Natural killer cell (primary cell): ENCODE results near the gene PIGU. TPM values are rescaled to one million over a fixed set of nuclear protein-coding genes. Genes with fewer than 3 reads are reported as not detected.

Experiments used
- ATAC-seq, 3 donors: fragments of 150-1000 bp in 2 of 3; fragments of 200-7000 bp in 1 of 3; cut with Tn5 transposase; 1 replicate in 1 of 3; 2 replicates in 2 of 3; pipeline ENCODE4 v1.10.0; 2021; ENCODE audit warnings: mild to moderate bottlenecking in 2 of 3, moderate library complexity in 2 of 3
- DNase-seq, 2 donors: peaks; one replicate each; pipeline versions ENCODE4 v3.0.0 to v3.0.0-alpha.2; 2013 to 2021; ENCODE audit warnings: mixed read lengths in 1 of 2
- H3K27ac ChIP-seq: one replicate; pipeline ENCODE4 v1.5.1; 2013; ENCODE audit warnings: mild to moderate bottlenecking, low read length
- H3K27me3 ChIP-seq: one replicate; pipeline ENCODE4 v1.6.1; 2013; ENCODE audit warnings: low read length; ENCODE audit not compliant: control insufficient read depth, insufficient read depth
- H3K36me3 ChIP-seq: one replicate; pipeline ENCODE4 v1.6.1; 2013; ENCODE audit warnings: low read length; ENCODE audit not compliant: control insufficient read depth, insufficient read depth
- H3K4me1 ChIP-seq: one replicate; pipeline ENCODE4 v1.6.1; 2013; ENCODE audit warnings: low read length; ENCODE audit not compliant: control insufficient read depth, insufficient read depth
- H3K4me3 ChIP-seq: one replicate; pipeline ENCODE4 v1.5.1; 2013; ENCODE audit warnings: low read length
- H3K9me3 ChIP-seq: one replicate; pipeline ENCODE4 v1.6.1; 2013; ENCODE audit warnings: low read length; ENCODE audit not compliant: control insufficient read depth, insufficient read depth
- H3K27ac Mint-ChIP-seq, 2 donors: one replicate each; pipeline ENCODE4 v1.8.0; 2022; ENCODE audit warnings: mild to moderate bottlenecking in 2 of 2, mixed read lengths in 2 of 2, moderate library complexity in 1 of 2
- H3K27me3 Mint-ChIP-seq, 2 donors: one replicate each; pipeline ENCODE4 v1.8.0; 2022; ENCODE audit warnings: low read depth in 2 of 2, mixed read lengths in 2 of 2
- H3K36me3 Mint-ChIP-seq: one replicate; pipeline ENCODE4 v1.8.0; 2022; ENCODE audit warnings: mixed read lengths
- H3K4me1 Mint-ChIP-seq, 2 donors: one replicate each; pipeline ENCODE4 v1.8.0; 2022; ENCODE audit warnings: mixed read lengths in 2 of 2
- H3K4me3 Mint-ChIP-seq: one replicate; pipeline ENCODE4 v1.8.0; 2022; ENCODE audit warnings: mild to moderate bottlenecking, moderate library complexity, mixed read lengths
- H3K9me3 Mint-ChIP-seq, 2 donors: one replicate each; pipeline ENCODE4 v1.8.0; 2022; ENCODE audit warnings: mixed read lengths in 2 of 2
- WGBS: methylation state at CpG from one replicate; pipeline ENCODE4 v1.1.7; 2013; ENCODE audit warnings: missing lambda C conversion rate; ENCODE audit not compliant: insufficient coverage; 5-methylcytosine and 5-hydroxymethylcytosine counted together
- intact Hi-C: fragments of 100-400 bp; cut with micrococcal nuclease; formaldehyde crosslinking; loops from one replicate; pipeline ENCODE4 v1.14.2; 2022
- total RNA-seq, 4 donors: library from RNA; stranded (reverse); fragments of 120-200 nt in 1 of 4; gene quantifications; one replicate each; pipeline versions ENCODE4 v1.2.3 to v1.2.4, GENCODE V29; 2013 to 2022
- TF ChIP-seq, protein P1 (sequence below): fragments of 200-600 bp; IDR thresholded peaks from one replicate; pipeline ENCODE4 v1.8.0; 2022; ENCODE audit warnings: antibody characterized with exemption

PIGU gene
- total RNA-seq, 3 donors from 2014 or later (not counting 1 experiment from before 2014, with no cell fraction given): 7.0 to 11.1 (median 8.2) TPM

- H3K36me3 Mint-ChIP-seq: no peaks in the 10 kb centered on the region
- H3K27me3 ChIP-seq: no peaks in the 10 kb centered on the region
- no peak overlapping the region for H3K4me3 Mint-ChIP-seq
- H3K27ac Mint-ChIP-seq: no peak overlapping the region
- peaks cover 15 to 17% of the 10 kb centered on the region in 2 donors for H3K4me1 Mint-ChIP-seq
- TF ChIP-seq, protein P1, sequence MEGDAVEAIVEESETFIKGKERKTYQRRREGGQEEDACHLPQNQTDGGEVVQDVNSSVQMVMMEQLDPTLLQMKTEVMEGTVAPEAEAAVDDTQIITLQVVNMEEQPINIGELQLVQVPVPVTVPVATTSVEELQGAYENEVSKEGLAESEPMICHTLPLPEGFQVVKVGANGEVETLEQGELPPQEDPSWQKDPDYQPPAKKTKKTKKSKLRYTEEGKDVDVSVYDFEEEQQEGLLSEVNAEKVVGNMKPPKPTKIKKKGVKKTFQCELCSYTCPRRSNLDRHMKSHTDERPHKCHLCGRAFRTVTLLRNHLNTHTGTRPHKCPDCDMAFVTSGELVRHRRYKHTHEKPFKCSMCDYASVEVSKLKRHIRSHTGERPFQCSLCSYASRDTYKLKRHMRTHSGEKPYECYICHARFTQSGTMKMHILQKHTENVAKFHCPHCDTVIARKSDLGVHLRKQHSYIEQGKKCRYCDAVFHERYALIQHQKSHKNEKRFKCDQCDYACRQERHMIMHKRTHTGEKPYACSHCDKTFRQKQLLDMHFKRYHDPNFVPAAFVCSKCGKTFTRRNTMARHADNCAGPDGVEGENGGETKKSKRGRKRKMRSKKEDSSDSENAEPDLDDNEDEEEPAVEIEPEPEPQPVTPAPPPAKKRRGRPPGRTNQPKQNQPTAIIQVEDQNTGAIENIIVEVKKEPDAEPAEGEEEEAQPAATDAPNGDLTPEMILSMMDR: no peak
- H3K27me3 Mint-ChIP-seq: no peaks in the 10 kb centered on the region
- H3K4me1 ChIP-seq: peaks cover 5% of the 10 kb centered on the region
- H3K36me3 ChIP-seq: peaks cover 20% of the 10 kb centered on the region
- no peak overlapping the region for H3K27ac ChIP-seq
- DNase-seq (no peak), ATAC-seq (no peak)
- H3K4me3 ChIP-seq: no peak overlapping the region
- intact Hi-C loops: no loop called here
- no peaks in the 10 kb centered on the region for H3K9me3 Mint-ChIP-seq
- H3K9me3 ChIP-seq: no peaks in the 10 kb centered on the region
- 95% methylated on average over 5 of the region's 5 CpGs for WGBS
Measured at GRCh38 chr20:34575271-34575670, 101.6 kb downstream of the PIGU start.

GRCh38 chr20:34574861-34575260, 102.0 kb downstream of the PIGU start:
- whole genome bisulfite sequencing: 97% methylated on average over 6 of the region's 6 CpGs
- Mint-ChIP-seq H3K27me3 (no peaks in the 10 kb centered on the region), H3K36me3 (no peaks in the 10 kb centered on the region), H3K4me3 (no peak overlapping the region), H3K4me1 (peaks cover 11 to 13% of the 10 kb centered on the region in 2 donors), H3K27ac (no peak overlapping the region), H3K9me3 (no peaks in the 10 kb centered on the region)
- H3K27ac ChIP-seq: no peak overlapping the region
- H3K4me1 ChIP-seq: peaks cover 1% of the 10 kb centered on the region
- intact Hi-C loops: no loop called here
- ATAC-seq (no peak), DNase-seq (no peak)
- TF ChIP-seq, protein P1: no peak
- no peaks in the 10 kb centered on the region for H3K9me3 ChIP-seq
- H3K36me3 ChIP-seq: peaks cover 20% of the 10 kb centered on the region
- no peak overlapping the region for H3K4me3 ChIP-seq
- no peaks in the 10 kb centered on the region for H3K27me3 ChIP-seq

DNA sequence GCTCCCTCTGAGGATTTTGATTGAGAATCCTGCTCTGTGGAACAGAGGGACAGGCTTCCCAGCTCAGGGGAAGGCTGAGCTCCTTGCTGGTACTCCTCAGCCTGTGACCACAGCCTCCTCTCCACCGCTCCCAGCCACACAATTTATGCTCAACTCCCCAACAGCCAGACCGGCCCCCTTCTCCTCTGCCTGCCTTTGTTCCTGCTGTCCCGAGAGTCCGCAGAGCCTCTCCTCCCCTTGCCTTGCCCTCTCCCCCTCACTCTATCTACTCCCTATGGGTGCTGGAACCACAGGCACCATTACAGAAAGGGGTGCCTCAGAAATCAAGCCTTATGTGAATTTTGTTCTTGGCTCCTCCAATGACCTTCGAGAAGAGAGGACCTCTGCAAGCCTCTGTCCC, 102.5 kb downstream of the PIGU start:
- H3K27ac ChIP-seq: no peak overlapping the region
- Mint-ChIP-seq H3K27ac (no peak overlapping the region), H3K4me1 (peaks cover 8 to 9% of the 10 kb centered on the region in 2 donors), H3K4me3 (no peak overlapping the region), H3K36me3 (no peaks in the 10 kb centered on the region), H3K9me3 (no peaks in the 10 kb centered on the region), H3K27me3 (no peaks in the 10 kb centered on the region)
- 95% methylated on average over 5 of the region's 5 CpGs for WGBS
- DNase-seq (no peak), ATAC-seq (no peak)
- H3K36me3 ChIP-seq: peaks cover 20% of the 10 kb centered on the region
- intact Hi-C loops: no loop called here
- no peaks in the 10 kb centered on the region for H3K4me1 ChIP-seq
- H3K27me3 ChIP-seq: no peaks in the 10 kb centered on the region
- TF ChIP-seq, protein P1: no peak
- H3K9me3 ChIP-seq: no peaks in the 10 kb centered on the region
- no peak overlapping the region for H3K4me3 ChIP-seq

- TF ChIP-seq, protein P1: no peak
- no peaks in the 10 kb centered on the region for H3K27me3 ChIP-seq
- Mint-ChIP-seq H3K4me1 (peaks cover 8 to 9% of the 10 kb centered on the region in 2 donors), H3K27me3 (no peaks in the 10 kb centered on the region), H3K9me3 (no peaks in the 10 kb centered on the region), H3K4me3 (no peak overlapping the region), H3K27ac (no peak overlapping the region), H3K36me3 (no peaks in the 10 kb centered on the region)
- H3K9me3 ChIP-seq: no peaks in the 10 kb centered on the region
- intact Hi-C loops: no loop called here
- peaks cover 17% of the 10 kb centered on the region for H3K36me3 ChIP-seq
- 97% methylated on average over 7 of the region's 7 CpGs for WGBS
- ATAC-seq (no peak), DNase-seq (no peak)
- H3K27ac ChIP-seq: no peak overlapping the region
- H3K4me3 ChIP-seq: no peak overlapping the region
- H3K4me1 ChIP-seq: no peaks in the 10 kb centered on the region
Measured at GRCh38 chr20:34573541-34574300, 103.2 kb downstream of the PIGU start.
